PC-3 (cell line): Measurements from ENCODE around the gene MRFAP1L1.

ENCODE experiments used
- EZH2 ChIP-seq: fragments of 300-600 bp; sonication (generic); IDR thresholded peaks from one replicate; pipeline ENCODE4 v1.6.1; 2017; ENCODE audit warnings: antibody characterized with exemption, mild to moderate bottlenecking, low read length; ENCODE audit not compliant: unreplicated experiment
- TF ChIP-seq, protein P1 (sequence below): fragments of 300-600 bp; sonication (generic); conservative IDR thresholded peaks from 2 replicates; pipeline ENCODE4 v1.5.1; 2017; ENCODE audit warnings: antibody characterized with exemption, low read depth, mild to moderate bottlenecking, low read length

DNA sequence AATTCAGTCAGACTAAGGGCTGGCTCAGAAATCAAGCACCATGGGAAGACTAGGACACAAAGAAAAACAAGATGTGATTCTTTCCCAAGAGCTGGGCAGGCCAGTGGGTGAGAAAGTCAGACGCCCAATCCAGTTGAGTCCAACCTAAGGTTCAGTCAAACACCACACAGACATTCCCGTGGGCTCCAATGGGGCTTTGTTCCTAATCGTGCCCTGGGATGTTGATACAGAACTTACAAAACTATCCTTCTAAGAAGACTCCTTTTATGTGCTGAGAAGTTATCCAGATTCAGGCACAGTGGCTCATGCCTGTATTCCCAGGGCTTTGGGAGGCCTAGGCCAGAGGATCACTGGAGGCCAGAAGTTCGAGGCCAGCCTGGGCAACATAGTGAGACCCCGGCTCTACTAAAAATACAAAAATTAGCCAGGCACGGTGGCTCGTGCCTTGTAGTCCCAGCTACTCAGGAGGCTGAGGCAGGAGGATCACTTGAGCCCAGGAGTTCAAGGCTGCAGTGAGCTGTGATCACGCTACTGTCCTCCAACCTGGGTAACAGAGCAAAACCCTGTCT, 10.0 kb upstream of the MRFAP1L1 start:
- TF ChIP-seq, protein P1, sequence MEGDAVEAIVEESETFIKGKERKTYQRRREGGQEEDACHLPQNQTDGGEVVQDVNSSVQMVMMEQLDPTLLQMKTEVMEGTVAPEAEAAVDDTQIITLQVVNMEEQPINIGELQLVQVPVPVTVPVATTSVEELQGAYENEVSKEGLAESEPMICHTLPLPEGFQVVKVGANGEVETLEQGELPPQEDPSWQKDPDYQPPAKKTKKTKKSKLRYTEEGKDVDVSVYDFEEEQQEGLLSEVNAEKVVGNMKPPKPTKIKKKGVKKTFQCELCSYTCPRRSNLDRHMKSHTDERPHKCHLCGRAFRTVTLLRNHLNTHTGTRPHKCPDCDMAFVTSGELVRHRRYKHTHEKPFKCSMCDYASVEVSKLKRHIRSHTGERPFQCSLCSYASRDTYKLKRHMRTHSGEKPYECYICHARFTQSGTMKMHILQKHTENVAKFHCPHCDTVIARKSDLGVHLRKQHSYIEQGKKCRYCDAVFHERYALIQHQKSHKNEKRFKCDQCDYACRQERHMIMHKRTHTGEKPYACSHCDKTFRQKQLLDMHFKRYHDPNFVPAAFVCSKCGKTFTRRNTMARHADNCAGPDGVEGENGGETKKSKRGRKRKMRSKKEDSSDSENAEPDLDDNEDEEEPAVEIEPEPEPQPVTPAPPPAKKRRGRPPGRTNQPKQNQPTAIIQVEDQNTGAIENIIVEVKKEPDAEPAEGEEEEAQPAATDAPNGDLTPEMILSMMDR: no peak
- no peak for TF ChIP-seq EZH2
